HG03066 (cell line): ENCODE measurements around the gene RPH3AL.
"Not testable (repeated sequence)": the region's sequence is repeated elsewhere in the genome, so short reads cannot be mapped to it uniquely, and the experiment has no call there.

Experiments used
- ATAC-seq: cut with Tn5 transposase; IDR thresholded peaks from one replicate; pipeline ENCODE4 v1.9.1; 2021; ENCODE audit warnings: low read depth; ENCODE audit not compliant: unreplicated experiment

RPH3AL gene

GRCh38 chr17:322006-322780 is 30.4 kb downstream of the RPH3AL start:
- ATAC-seq: no peak

- no peak for ATAC-seq
Observed at GRCh38 chr17:321386-321941, 31.1 kb downstream of the RPH3AL start.

- ATAC-seq: no peak
Observed at GRCh38 chr17:320809-321385, 31.7 kb downstream of the RPH3AL start.

- no peak for ATAC-seq
Observed at GRCh38 chr17:320139-320538, 32.5 kb downstream of the RPH3AL start.

GRCh38 chr17:319266-319665 is 33.3 kb downstream of the RPH3AL start:
- ATAC-seq: no peak

- ATAC-seq: not testable (repeated sequence)
Observed at GRCh38 chr17:317070-317469, 35.5 kb downstream of the RPH3AL start.

- not testable (repeated sequence) for ATAC-seq
Observed at GRCh38 chr17:315399-315798, 37.2 kb downstream of the RPH3AL start.

GRCh38 chr17:314614-314944 is 38.0 kb downstream of the RPH3AL start:
- ATAC-seq: not testable (repeated sequence)

GRCh38 chr17:313911-314613 is 38.5 kb downstream of the RPH3AL start:
- ATAC-seq: no peak

GRCh38 chr17:313231-313630 is 39.4 kb downstream of the RPH3AL start:
- ATAC-seq: no peak

GRCh38 chr17:312476-313148 is 40.0 kb downstream of the RPH3AL start:
- ATAC-seq: no peak

GRCh38 chr17:311119-311782 is 41.4 kb downstream of the RPH3AL start:
- ATAC-seq: no peak

GRCh38 chr17:310111-311010 is 42.2 kb downstream of the RPH3AL start:
- ATAC-seq: no peak

GRCh38 chr17:309361-309888 is 43.2 kb downstream of the RPH3AL start:
- no peak for ATAC-seq

- ATAC-seq: no peak
Observed at GRCh38 chr17:307741-308507, 44.7 kb downstream of the RPH3AL start.

- no peak for ATAC-seq
Observed at GRCh38 chr17:307295-307691, 45.3 kb downstream of the RPH3AL start.

- no peak for ATAC-seq
Observed at GRCh38 chr17:306536-307294, 45.9 kb downstream of the RPH3AL start.

GRCh38 chr17:306116-306515 is 46.5 kb downstream of the RPH3AL start:
- ATAC-seq: no peak
